NT2/D1 (cell line): ENCODE measurements around the gene TRIM14.

Source experiments
- SUZ12 ChIP-seq: IDR thresholded peaks from 2 replicates; pipeline ENCODE4 v1.6.1; 2011; ENCODE audit not compliant: insufficient read length, insufficient read depth; ENCODE audit errors: extremely low read depth
- YY1 ChIP-seq: IDR thresholded peaks from 2 replicates; pipeline ENCODE4 v1.6.1; 2011; ENCODE audit not compliant: insufficient read length, insufficient read depth
- ZNF274 ChIP-seq: IDR thresholded peaks from 2 replicates; pipeline ENCODE4 v1.6.1; 2011; ENCODE audit warnings: mild to moderate bottlenecking, low read depth, low read length

DNA sequence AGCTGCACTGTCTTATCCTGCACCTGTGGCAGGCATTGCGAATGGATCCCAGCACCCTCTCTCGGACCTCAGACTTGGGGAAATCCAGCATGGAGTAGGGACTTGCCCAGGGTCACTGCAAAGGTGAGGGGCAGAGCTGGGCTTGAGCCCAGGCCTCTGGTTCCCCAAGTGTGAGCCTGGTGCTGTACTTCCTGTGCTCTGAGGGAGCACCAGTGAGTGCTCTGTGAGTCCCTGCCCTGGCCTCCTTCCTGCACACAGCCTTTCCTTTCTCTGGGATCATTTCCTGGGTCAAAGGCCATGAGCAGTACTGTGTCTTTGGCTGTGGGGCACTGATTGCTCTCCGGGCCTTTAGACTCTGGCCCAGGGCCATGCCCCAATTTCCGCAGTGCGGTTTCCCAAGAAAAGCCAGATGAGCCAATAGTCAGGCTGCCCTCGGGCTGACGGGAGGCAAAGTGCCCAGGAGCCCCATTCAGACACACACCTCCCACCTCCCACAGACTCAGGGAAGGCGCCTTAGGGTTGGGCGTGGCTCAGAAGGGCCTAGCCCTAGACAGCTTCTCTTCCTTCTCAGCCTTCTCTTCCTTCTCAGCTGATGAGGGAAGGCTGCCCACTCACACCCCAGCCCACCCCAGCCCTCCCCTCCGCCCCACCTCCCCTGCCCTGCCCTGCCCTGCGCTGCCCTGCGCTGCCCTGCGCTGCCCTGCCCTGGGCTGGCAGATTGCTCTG lies 23.3 kb upstream of the TRIM14 start:
- TF ChIP-seq ZNF274 (no peak), YY1 (no peak), SUZ12 (no peak)
